Activated CD4-positive, alpha-beta T cell treated with anti-CD3 and anti-CD28 coated beads for 36 hours (primary cell): Measurements from ENCODE around the gene ENPP3. TPM values are rescaled to one million over a fixed set of nuclear protein-coding genes. Genes with fewer than 3 reads are reported as not detected.

Experiments used
- ATAC-seq: fragments of 200-7000 bp; cut with Tn5 transposase; one replicate; pipeline ENCODE4 v1.10.0; 2021; ENCODE audit warnings: mild to moderate bottlenecking, moderate library complexity
- CTCF ChIA-PET: fragments of 350-600 bp; sonication (Branson Sonifier 250); formaldehyde crosslinking; loops from one replicate; lab custom pipeline; 2021; ENCODE audit warnings: antibody characterized with exemption; lab: Charles Lee
- POLR2A ChIA-PET: fragments of 350-600 bp; sonication (Branson Sonifier 250); formaldehyde crosslinking; loops from one replicate; lab custom pipeline; 2021; ENCODE audit warnings: antibody characterized with exemption, inconsistent platforms; lab: Charles Lee
- DNase-seq: peaks from one replicate; pipeline ENCODE4 v3.0.0-alpha.2; 2020
- H3K27ac Mint-ChIP-seq: one replicate; pipeline ENCODE4 v1.8.0; 2021; ENCODE audit warnings: mixed read lengths
- H3K27me3 Mint-ChIP-seq: one replicate; pipeline ENCODE4 v1.8.0; 2021; ENCODE audit warnings: mixed read lengths
- H3K36me3 Mint-ChIP-seq: one replicate; pipeline ENCODE4 v1.8.0; 2021; ENCODE audit warnings: low read depth, mixed read lengths
- H3K4me1 Mint-ChIP-seq: one replicate; pipeline ENCODE4 v1.8.0; 2021; ENCODE audit warnings: mixed read lengths
- H3K4me3 Mint-ChIP-seq: one replicate; pipeline ENCODE4 v1.8.0; 2021; ENCODE audit warnings: mild to moderate bottlenecking, moderate library complexity, mixed read lengths
- H3K9me3 Mint-ChIP-seq: one replicate; pipeline ENCODE4 v1.8.0; 2021; ENCODE audit warnings: low read depth, mixed read lengths
- intact Hi-C, 2 experiments: fragments of 100-400 bp; cut with DNase I in 1 of 2; cut with micrococcal nuclease in 1 of 2; formaldehyde crosslinking; loops; one replicate each; pipeline versions ENCODE4 v1.14.2 to v1.15.1; 2022 to 2024; cut with DNase I, micrococcal nuclease
- total RNA-seq, 2 experiments: library from RNA; stranded (reverse); gene quantifications; one replicate each; pipeline ENCODE4 v1.2.3, GENCODE V29; 2021

ENPP3 gene
- total RNA-seq, 2 experiments from 2014 or later, result 0.57 to 0.58 TPM

DNA sequence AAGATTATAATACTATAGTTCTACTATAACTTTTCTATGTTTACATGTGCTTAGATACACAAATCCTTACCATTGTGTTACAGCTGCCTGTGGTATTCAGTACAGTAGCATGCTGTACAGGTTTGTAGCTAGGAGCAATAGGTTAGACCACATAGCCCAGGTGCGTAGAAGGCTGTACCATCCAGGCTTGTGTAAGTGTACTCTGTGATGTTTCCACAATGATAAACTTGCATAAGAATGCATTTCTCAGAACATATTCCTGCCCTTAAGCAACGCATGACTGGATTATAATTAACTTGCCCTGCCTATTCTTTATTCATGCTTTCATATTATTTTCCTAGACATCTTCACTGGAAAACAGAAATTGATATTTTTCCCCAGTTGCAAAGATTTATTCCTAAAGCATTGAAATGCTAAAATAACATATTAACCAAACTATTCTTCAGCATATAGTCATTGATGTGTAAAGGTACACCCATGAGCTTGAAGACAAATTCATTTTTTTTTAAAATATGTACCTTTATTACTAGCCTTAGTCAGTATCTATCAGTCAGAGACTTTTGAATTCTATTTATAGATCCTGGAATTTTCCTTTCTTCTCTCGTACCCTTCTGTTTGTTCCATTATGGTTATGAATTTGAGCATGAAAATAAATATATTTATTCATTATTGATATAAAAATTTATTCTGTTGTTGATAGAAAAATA is 80.9 kb downstream of the ENPP3 start:
- Mint-ChIP-seq H3K4me1 (no peaks in the 10 kb centered on the region), H3K36me3 (no peaks in the 10 kb centered on the region), H3K4me3 (no peak overlapping the region), H3K27ac (no peak overlapping the region), H3K9me3 (no peaks in the 10 kb centered on the region), H3K27me3 (no peaks in the 10 kb centered on the region)
- DNase-seq (no peak), ATAC-seq (no peak)
- ChIA-PET CTCF (interaction anchor here (0.6 to 1.2 kb wide), 2 partner anchors 23 to 1339 kb away, joined by 3 read pairs; no protein-coding TSS in a partner anchor), POLR2A (no interaction called here)
- intact Hi-C loops, result no loop called here

DNA sequence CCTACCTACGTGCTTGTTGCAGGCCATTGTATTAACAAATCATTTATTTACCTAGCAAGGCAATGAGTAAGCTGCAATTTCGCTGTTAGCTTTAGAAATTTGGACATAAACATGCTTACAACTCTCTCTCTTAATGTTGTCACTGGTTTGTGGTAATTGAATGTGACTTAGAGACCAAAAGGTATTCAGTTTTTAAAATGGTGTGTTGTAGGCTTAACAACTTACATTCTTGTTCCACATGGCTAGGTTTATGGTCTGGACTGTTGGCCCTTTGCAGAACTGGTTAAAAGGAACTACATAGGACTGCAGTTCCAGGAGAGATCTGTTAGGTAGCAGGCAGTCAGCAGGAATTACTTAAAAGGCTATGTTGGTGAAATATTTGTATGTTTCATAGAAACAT is 84.1 kb downstream of the ENPP3 start:
- no peaks in the 10 kb centered on the region for H3K27me3 Mint-ChIP-seq
- CTCF ChIA-PET, result interaction anchor here (0.6 to 1.1 kb wide), 2 partner anchors 8 to 11 kb away, joined by 3 to 5 read pairs; no protein-coding TSS in a partner anchor
- intact Hi-C loops, result no loop called here

DNA sequence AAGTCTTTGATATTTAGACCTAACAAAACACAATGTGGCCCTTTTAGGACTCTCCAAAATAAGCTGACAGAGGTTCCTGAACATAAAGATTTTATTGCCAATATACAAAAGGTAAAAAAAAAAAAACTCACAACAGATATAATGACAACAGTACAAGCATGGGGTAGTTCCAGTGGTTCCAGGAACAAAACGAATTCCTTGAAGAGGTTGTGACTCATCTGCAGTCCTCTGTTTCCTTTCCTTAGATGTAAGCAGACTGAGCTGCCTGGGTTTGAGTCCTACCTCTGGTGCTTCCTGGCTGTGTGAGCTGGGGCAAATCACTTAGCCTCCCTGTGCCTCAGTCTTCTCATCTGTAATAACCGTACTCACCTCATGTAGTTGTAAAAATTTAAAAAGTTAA is 87.0 kb downstream of the ENPP3 start:
- DNase-seq, result no peak
- no peak overlapping the region for H3K27ac Mint-ChIP-seq
- no peaks in the 10 kb centered on the region for H3K4me1 Mint-ChIP-seq
- H3K4me3 Mint-ChIP-seq, result no peak overlapping the region
- ATAC-seq, result no peak
- CTCF ChIA-PET, result interaction anchor here (0.6 kb wide), 1 partner anchor 186 kb away, joined by 3 read pairs; no protein-coding TSS in a partner anchor
- H3K9me3 Mint-ChIP-seq, result no peaks in the 10 kb centered on the region
- POLR2A ChIA-PET, result no interaction called here
- H3K36me3 Mint-ChIP-seq, result peaks cover 5% of the 10 kb centered on the region
- intact Hi-C loops, result no loop called here
- no peaks in the 10 kb centered on the region for H3K27me3 Mint-ChIP-seq

More for the DNA sequence above, 84.1 kb downstream of the ENPP3 start:
- Mint-ChIP-seq H3K27ac (no peak overlapping the region), H3K4me1 (no peaks in the 10 kb centered on the region), H3K4me3 (no peak overlapping the region), H3K36me3 (no peaks in the 10 kb centered on the region), H3K9me3 (no peaks in the 10 kb centered on the region)
- ATAC-seq, result no peak
- POLR2A ChIA-PET, result no interaction called here
- no peak for DNase-seq

DNA sequence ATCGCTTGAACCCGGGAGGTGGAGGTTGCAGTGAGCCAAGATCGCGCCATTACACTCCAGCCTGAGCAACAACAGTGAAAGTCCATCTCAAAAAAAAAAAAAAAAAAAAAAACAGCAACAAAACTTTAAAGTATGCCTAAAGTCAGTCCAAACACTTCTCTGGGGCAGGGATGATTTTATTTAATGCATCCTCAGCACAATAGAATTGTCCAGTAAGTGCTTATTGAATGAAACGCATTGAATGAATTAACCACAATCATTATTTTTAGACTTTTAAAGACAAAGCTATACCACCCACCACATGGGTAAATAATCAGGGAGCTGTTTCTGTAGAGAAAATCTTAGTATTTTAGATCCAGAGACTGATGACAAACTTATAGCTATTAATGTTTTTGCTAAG is 90.4 kb downstream of the ENPP3 start:
- no peaks in the 10 kb centered on the region for H3K9me3 Mint-ChIP-seq
- H3K27ac Mint-ChIP-seq, result no peak overlapping the region
- POLR2A ChIA-PET, result no interaction called here
- no peak for ATAC-seq
- CTCF ChIA-PET, result no interaction called here
- peaks cover 5% of the 10 kb centered on the region for H3K36me3 Mint-ChIP-seq
- intact Hi-C loops, result loop anchor here in 1 of 2 experiments (2.0 kb wide), 1 partner anchor 39 kb away; no protein-coding TSS in a partner anchor
- no peak overlapping the region for H3K4me3 Mint-ChIP-seq
- DNase-seq, result no peak
- no peaks in the 10 kb centered on the region for H3K4me1 Mint-ChIP-seq
- H3K27me3 Mint-ChIP-seq, result peaks cover 3% of the 10 kb centered on the region

DNA sequence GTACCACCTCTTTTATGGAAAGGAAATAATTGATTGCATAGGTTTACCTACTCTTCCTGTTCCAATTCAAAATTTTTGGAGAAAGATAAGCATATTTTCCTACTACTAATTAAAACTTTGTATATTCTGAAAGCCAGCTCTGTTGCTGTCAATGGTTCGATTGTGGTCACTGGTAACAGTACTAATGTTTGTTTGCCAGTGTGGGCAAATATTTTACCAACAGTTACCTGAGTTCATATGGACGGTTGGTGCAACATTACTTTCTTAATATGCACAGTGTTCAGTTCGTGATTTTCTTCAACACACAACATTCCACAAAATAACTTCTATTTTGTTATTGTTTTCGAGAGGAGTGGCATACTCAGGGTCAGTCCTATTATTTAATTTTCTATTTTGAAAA is 90.8 kb downstream of the ENPP3 start:
- DNase-seq (no peak), ATAC-seq (no peak)
- intact Hi-C loops, result loop anchor here in 1 of 2 experiments (2.0 kb wide), 1 partner anchor 39 kb away; no protein-coding TSS in a partner anchor
- Mint-ChIP-seq H3K27me3 (peaks cover 3% of the 10 kb centered on the region), H3K27ac (no peak overlapping the region), H3K9me3 (no peaks in the 10 kb centered on the region), H3K4me3 (no peak overlapping the region), H3K4me1 (no peaks in the 10 kb centered on the region), H3K36me3 (peaks cover 5% of the 10 kb centered on the region)
- POLR2A ChIA-PET, result no interaction called here
- CTCF ChIA-PET, result no interaction called here

DNA sequence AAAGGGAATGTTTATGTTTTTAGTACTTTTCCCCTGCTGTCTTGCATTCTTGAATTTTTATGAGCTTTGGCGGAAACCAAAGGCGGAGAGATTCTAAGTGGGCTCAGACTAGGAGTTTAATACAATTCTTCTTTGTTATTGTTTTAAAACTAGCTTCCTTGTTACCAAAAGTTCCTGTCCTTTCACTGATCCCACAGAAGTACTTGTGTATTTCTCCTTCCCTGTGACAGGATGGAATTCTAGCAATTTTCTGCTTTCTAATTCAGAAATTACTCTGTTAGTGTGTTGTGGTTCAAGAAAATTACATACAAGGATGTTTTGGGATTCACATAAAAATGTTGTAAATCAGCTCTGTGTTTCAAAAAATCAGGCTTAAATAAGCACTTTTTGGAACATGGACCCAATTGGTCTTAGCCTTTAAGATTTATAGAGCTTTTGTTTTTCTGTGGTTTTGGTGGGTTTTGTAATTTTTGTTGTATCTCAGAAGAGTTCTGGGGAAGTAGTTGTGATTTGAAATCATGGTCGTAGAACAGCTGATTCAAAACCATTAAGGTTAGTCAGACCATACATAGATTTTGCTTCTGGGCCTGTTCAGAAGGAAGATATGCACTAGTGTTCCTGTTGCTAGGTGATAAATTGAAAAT is 91.3 kb downstream of the ENPP3 start:
- Mint-ChIP-seq H3K4me1 (no peaks in the 10 kb centered on the region), H3K4me3 (no peak overlapping the region), H3K27ac (no peak overlapping the region), H3K27me3 (peaks cover 3% of the 10 kb centered on the region), H3K36me3 (peaks cover 5% of the 10 kb centered on the region), H3K9me3 (no peaks in the 10 kb centered on the region)
- ChIA-PET CTCF (no interaction called here), POLR2A (no interaction called here)
- DNase-seq (no peak), ATAC-seq (no peak)
- intact Hi-C loops, result no loop called here

DNA sequence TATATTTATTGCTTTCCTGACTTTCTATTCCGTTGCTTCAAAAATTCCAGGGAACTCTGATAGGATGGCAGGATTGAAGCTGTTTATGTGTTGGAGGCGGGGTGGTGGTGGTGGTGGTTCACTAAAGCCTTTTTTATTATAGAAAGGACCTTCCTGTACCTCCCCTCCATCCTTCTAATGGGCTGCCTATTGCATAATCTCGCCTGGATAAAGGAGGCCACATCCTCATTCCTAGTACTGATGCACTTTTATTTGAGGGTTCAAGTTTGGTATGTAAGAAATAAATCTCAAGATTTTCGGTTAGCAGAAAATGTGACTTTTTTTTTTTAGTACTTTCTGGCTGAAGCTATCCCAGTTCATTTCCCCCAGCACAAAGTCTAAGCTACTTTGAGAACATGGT is 92.4 kb downstream of the ENPP3 start:
- Mint-ChIP-seq H3K36me3 (peaks cover 5% of the 10 kb centered on the region), H3K4me3 (no peak overlapping the region), H3K27me3 (peaks cover 3% of the 10 kb centered on the region), H3K9me3 (no peaks in the 10 kb centered on the region), H3K4me1 (no peaks in the 10 kb centered on the region), H3K27ac (no peak overlapping the region)
- ChIA-PET CTCF (interaction anchor here (0.9 kb wide), 1 partner anchor 8 kb away, joined by 3 read pairs; no protein-coding TSS in a partner anchor), POLR2A (no interaction called here)
- no peak for DNase-seq
- ATAC-seq, result no peak
- intact Hi-C loops, result no loop called here

DNA sequence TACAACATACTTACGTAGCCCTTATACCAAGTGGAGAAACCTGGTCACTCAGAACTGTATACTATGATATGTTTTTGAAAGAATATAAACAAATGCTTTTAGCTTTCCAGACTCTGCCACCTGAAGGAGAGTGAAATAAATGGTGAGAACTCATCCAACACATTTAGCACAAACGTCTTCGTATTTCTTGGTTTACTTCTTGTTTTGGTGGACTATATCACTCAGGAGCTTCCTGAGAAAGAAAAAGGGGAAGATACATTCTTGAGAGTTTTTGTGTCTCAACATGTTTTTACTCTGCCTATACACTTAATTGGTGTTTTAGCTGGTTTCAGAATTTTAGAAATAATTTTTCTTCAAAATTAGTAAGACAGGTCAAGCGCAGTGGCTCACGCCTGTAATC is 93.2 kb downstream of the ENPP3 start:
- peaks cover 3% of the 10 kb centered on the region for H3K27me3 Mint-ChIP-seq
- H3K36me3 Mint-ChIP-seq, result peaks cover 5% of the 10 kb centered on the region
- no peak for ATAC-seq
- POLR2A ChIA-PET, result no interaction called here
- CTCF ChIA-PET, result interaction anchor here (0.8 kb wide), 1 partner anchor 35 kb away, joined by 3 read pairs; no protein-coding TSS in a partner anchor
- intact Hi-C loops, result no loop called here
- H3K27ac Mint-ChIP-seq, result no peak overlapping the region
- no peaks in the 10 kb centered on the region for H3K4me1 Mint-ChIP-seq
- no peak overlapping the region for H3K4me3 Mint-ChIP-seq
- DNase-seq, result no peak
- H3K9me3 Mint-ChIP-seq, result no peaks in the 10 kb centered on the region

DNA sequence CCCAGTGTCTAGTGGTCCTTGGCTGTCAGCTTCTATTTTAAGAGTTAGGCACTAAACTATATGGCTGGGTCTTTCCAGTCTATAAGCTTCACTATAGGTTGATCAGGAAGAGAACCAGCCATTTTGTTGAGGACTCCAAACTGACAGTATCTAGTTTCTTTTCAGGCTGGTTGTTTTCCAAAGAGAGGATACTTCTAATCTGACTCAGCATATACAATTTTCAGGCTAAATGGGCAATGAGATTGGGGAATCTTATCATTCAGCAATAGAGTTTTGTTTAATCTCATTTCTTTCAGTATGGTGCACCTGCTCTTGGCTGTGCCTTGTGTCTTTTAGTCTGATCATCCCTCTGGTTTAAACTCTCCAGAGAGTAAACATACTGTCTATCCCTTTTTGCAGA is 94.1 kb downstream of the ENPP3 start:
- intact Hi-C loops, result no loop called here
- ChIA-PET CTCF (interaction anchor here (0.6 to 0.8 kb wide), 2 partner anchors 9 to 847 kb away, joined by 4 to 5 read pairs; no protein-coding TSS in a partner anchor), POLR2A (interaction anchor here (0.6 kb wide), 1 partner anchor 151 kb away, joined by 5 read pairs; no protein-coding TSS in a partner anchor)
- H3K27me3 Mint-ChIP-seq, result peaks cover 3% of the 10 kb centered on the region
- H3K9me3 Mint-ChIP-seq, result no peaks in the 10 kb centered on the region
- no peak overlapping the region for H3K27ac Mint-ChIP-seq
- peaks cover 5% of the 10 kb centered on the region for H3K36me3 Mint-ChIP-seq
- no peaks in the 10 kb centered on the region for H3K4me1 Mint-ChIP-seq
- DNase-seq (no peak), ATAC-seq (no peak)
- no peak overlapping the region for H3K4me3 Mint-ChIP-seq

DNA sequence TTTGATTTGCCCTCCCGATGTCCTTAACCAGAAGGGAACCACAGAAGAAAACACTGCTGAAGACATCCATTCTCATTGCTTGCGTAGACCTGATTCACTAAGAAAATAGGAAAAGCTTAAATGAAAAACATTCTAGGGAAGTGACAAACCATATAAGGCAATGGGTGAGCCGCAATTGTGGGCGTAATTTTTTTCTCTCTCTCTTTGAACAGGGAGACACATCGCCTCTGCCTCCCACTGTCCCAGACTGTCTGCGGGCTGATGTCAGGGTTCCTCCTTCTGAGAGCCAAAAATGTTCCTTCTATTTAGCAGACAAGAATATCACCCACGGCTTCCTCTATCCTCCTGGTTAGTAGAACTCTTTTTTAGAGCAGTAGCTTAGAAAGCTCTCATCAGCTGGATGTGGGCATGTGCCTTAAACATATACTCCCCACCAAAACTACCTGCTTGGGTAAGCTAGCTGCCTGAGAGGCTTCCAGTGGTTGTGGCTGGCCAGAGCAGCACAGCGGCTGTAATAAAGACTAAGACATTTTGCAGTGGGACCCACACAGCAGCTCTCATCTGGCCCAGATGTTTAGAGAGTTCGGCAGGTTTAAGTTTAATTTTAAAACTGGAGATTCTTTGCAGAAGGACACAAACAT is 96.4 kb downstream of the ENPP3 start:
- intact Hi-C loops, result no loop called here
- DNase-seq (no peak), ATAC-seq (no peak)
- H3K4me3 Mint-ChIP-seq, result no peak overlapping the region
- peaks cover 3% of the 10 kb centered on the region for H3K27me3 Mint-ChIP-seq
- no peak overlapping the region for H3K27ac Mint-ChIP-seq
- no peaks in the 10 kb centered on the region for H3K9me3 Mint-ChIP-seq
- H3K4me1 Mint-ChIP-seq, result no peaks in the 10 kb centered on the region
- ChIA-PET CTCF (no interaction called here), POLR2A (no interaction called here)
- H3K36me3 Mint-ChIP-seq, result no peaks in the 10 kb centered on the region

DNA sequence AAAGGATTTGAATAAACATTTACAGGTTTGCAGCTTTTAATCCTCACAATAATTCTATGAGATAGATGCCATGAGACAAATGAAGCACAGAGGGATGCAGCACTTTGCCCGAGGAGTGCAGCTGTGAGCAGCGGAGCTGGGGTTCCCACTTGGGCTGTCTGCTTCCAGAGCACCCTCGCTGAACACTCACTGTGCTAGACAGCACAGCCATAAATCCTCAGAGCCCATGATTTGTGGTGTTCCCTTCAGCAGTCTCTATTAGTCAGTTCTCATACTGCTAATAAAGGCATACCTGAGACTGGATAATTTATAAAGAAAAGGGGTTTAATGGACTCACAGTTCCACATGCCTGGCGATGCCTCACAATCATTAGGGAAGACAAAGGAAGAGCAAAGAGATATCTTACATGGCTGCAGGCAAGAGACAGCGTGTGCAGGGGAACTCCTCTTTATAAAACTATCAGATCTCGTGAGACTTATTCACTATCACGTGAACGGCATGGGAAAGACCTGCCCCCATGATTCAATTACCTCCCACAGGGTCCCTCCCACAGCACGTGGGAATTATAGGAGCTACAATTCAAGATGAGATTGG is 99.0 kb downstream of the ENPP3 start:
- Mint-ChIP-seq H3K4me1 (no peaks in the 10 kb centered on the region), H3K36me3 (no peaks in the 10 kb centered on the region), H3K4me3 (no peak overlapping the region), H3K27ac (no peak overlapping the region), H3K9me3 (no peaks in the 10 kb centered on the region), H3K27me3 (no peaks in the 10 kb centered on the region)
- intact Hi-C loops, result no loop called here
- ChIA-PET POLR2A (no interaction called here), CTCF (no interaction called here)
- ATAC-seq (no peak), DNase-seq (no peak)
